ENCODE data around the gene ARVCF. TPM values are rescaled to one million over a fixed set of nuclear protein-coding genes. Genes with fewer than 3 reads are reported as not detected.

ARVCF gene
- polyA plus RNA-seq, 4 donors, result 18.0 to 31.2 (median 20.2) TPM

DNA sequence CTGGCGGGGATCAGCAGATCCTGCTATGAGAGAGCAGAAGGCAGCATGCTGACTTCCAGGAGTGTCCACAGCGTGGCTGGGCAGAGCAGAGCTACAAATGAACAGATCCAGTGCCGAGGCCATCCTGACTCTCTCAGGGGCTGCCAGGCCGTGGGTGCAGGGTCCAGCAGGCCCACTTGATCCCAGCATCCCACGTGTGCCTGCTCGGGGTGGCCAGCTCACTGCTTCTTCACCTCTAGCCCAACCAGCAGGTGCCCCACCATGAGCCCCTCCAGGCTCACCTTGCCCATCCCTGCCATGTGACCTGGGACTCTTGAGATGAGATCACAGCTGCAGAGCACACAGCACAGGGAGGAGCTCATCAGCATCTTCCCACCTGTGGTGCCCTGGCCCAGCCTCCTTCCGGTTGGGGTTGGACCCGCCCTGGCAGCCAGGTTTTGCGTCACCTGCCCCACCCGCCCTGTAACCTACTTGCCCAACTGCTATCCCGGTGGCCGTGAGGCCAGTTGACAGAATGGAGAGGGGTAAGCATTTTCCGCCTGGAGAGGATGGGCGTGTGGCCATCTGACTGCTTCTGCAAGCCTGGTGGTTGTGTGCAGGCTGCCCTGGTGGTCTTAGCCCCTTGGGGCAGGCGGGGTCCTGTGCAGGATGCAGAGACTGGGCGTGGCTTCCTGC lies 15.2 kb upstream of the ARVCF start:
- no peak for DNase-seq (ENCODE audit: low read depth in 4 of 4, low spot score in 3 of 4)

DNA sequence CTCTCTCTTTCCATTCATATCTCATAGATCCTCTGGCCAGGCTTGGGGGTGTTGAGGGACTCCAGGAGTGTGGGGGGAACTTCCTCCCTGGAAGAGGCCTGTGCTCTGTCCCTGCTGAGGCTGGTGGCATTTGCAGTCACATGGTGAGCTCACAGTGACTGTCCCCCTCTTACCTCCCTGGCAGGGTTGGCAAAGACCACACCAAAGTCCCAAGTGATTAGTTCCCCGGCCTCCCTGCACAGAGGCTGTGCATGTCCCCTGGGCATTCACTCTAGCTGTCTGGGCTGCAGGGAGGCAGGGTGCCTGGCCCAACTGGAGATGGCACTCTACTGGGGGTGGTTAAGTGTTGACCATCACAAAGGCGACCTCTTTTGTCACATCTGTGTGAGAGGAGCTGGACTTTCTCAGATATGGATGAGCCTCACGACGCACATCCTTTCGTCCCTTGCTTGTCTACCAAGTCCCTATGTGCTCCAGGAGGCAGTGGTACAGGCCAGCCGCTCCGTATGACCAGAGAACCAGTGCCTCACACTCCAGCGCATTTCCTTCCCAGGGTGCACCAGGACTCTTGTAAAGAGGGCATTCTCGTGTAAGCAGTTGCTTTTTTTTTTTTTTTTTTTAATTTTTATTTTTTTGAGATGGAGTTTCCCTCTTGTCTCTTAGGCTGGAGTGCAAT lies 13.1 kb upstream of the ARVCF start:
- no peak for DNase-seq (ENCODE audit: low read depth in 4 of 4, low spot score in 3 of 4)

DNA sequence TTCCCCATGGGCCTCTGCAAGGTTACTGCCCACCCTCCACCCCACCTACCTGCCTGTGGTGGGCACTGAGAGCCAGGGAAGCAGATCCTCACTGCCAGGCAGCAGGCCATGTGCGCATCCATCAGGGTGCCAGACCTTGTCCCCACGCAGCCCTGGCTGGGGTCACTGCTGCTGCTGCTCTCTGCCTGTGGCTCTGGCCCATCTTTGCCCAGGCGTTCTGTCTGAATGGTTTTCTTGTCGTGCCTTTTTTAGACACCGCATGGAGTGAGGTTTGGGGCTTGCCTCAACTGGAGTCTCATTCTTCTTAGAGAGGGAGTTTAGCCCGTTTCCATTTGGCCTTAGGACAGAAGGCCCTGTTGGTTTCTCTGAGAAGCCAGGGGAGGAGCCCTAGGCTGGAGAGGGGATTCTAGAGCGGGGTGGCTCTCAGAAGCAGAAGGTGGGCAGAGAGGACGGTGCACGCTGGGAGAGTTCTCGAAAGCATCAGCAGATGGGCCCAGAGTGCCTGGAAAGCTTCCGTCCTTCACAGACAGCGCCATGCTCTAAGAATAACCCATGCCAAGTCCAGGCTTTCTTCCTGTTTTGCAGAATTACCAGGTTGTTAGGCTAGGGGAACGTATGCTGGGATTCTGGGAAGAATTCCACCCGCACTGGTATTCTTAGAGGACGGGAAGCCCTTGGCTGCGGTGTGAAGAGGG lies 12.4 kb upstream of the ARVCF start:
- DNase-seq (ENCODE audit: low read depth in 4 of 4, low spot score in 3 of 4), result no peak

DNA sequence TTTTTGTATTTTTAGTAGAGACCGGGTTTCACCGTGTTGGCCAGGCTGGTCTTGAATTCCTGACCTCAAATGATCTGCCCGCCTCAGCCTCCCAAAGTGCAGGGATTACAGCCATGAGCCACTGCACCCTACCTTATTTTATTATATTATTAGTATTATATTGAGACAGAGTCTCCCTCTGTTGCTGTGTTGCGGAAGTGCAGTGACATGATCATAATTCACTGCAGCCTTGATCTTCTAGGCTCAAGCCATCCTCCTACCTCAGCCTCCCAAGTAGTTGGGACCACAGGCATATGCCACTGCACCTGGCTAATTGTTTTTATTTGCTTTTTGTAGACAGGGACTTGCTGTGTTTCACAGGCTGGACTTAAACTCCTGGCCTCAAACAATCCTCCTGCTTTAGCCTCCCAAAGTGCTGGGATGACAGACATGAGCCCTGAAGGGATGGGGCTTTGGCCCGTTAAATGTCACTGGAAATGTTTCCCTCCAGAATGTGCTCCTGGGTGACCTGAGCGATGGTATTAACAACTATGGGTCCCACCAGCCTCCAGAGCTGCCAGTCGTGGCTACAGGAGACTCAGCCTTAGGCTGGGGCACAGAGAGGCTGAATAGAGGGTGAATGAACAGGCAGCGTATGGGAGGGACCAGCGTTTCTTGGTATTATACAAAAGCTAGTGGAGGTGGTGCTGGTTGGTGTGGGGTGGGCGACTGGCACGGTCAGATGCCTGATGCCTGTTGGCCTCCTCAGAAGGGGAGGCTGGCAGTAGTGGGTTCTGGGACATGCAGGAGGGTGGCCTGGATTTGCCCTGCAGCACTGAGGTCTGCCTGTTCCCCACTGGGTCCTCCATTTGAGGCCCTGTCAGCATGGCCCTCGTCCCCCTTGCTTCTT lies 11.6 kb upstream of the ARVCF start:
- no peak for DNase-seq (ENCODE audit: low read depth in 4 of 4, low spot score in 3 of 4)

DNA sequence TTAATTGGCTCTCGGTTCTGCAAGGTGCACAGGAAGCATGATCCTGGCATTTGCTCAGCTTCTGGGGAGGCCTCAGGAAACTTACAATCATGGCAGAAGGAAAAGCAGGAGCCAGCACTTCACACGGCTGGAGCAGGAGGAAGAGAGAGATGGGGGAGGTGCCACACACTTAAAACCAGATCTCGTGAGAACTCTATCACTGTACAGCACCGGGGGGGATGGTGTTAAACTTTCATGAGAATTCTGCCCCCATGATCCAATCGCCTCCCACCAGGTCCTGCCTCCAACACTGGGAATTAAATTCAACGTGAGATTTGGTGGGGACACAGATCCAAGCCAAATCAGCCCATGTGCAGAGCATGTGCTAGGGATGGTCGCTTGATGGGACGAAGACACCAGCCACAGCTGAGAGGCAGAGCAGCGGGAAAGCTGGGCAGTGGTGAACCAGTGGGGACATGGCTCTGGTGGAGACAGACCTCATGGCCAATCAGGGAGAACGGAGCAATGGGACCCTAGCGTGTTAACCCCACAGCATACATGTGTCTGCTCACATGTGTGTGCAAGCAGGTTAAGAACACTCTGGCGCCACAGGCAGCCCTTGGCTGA lies 10.5 kb upstream of the ARVCF start:
- DNase-seq (ENCODE audit: low read depth in 4 of 4, low spot score in 3 of 4), result no peak

DNA sequence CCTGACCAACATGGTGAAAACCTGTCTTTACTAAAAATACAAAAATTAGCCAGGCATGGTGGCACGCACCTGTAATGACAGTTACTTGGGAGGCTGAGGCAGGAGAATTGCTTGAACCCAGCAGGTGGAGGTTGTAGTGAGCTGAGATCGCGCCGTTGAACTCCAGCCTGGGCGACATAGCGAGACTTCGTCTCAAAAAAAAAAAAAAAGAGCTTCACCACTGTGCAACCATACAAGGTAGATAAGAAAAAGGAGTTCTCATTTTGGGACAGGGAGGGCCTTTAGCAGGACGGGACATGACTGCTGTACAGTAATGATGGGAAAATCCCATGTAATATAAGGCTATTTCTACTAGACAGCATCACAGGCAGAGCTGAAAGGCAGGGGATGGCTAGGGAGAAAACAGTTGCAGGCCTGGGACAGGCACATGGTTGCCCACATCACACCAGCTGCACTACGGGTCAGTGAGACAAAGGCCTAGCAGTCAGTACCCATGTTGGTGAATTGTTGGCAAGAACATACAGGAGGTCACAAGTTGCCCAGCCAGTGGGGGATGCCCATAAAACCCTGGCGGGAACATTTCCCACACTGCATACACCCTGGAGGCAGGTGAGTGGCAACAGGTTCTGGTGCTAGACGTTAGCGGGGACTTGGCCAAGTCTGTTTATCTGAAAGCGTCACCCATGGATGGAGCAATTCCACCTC lies 9.7 kb upstream of the ARVCF start:
- no peak for DNase-seq (ENCODE audit: low read depth in 4 of 4, low spot score in 3 of 4)

DNA sequence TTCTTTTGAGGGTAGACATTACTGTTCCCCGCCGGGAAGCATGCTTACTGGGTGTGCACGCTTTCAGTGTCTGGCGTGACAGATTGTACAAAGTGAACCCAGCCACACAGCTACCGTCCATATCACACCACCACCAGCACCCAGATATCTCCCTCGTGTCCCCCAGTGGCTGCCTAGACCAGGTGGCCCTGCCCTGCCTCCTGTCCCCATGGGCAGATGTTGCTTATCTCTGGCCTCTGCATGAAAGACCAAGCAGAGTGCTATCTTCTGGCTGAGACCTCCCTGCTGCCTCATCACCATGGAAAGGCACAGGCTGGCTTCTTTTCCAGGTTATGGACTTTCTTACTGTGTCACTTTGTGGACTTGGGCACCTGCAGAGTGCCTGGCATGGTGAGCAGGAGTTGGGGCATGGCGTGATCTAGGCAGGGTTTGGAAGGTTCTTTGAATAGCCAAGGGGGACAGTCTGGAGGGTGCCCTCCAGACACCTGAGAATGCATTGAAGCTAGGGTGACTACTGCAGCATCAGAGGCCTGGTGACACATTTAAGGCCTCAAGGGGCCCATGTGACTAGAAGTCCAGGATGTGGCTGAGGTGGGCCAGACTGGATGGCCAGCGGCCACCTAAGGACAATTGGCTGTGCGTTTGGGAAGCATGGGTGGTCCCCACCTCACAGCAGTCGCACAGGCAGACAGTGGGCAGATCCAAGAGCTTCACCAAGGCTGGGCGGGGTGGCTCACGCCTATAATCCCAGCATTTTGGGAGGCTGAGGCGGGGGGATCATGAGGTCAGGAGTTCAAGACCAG lies 9.0 kb upstream of the ARVCF start:
- DNase-seq (ENCODE audit: low read depth in 4 of 4, low spot score in 3 of 4), result no peak

DNA sequence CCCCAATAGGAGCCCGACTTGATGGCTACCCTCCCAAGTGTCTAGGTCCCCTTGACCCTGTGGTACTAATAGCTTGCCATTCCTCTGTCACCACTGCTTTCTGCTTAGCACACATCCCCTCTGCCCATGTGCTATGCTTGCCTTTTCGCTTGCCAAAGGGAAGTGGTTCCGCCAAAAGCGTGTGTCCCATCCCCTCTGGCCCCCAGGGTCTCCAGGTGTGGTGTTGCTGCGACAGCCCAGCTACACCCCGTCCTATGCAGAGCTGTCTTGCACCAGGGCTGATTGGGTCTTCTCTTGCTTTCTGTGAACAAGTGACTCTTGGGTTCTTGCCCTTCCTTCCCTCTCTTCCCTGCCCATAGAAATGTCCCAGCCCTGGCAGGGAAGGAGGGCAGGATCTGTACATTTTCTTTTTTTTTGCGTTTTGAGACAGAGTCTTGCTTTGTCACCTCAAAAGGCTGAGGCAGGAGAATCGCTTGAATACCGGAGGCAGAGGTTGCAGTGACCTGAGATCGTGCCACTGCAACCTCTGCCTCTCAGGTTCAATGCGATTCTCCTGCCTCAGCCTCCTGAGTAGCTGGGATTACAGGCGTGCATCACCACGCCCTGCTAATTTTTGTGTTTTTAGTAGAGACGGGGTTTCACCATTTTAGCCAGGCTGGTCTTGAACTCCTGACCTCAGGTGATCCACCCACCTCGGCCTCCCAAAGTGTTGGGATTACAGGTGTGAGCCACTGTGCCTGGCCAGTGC lies 8.2 kb upstream of the ARVCF start:
- no peak for DNase-seq (ENCODE audit: low read depth in 4 of 4, low spot score in 3 of 4)

DNA sequence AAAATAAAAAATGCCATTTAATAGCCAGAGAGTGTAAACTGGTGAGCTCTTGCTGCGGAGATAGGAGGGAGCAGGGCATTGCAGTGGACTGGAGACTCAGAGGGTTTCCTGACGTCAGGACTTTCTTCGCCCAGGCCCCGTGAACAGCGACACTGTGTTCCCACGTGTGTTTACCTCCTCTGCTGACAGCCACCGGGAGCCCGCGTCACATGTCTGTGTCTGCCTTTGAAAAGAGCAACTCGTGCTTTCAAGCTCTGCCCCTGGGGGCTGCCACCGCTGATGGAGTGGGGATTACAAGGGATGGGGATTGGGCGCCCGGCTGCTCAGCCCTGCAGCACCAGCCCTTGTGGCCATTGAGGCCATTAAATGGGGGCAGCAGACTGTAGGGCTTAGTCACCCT lies 7.6 kb upstream of the ARVCF start:
- no peak for DNase-seq (ENCODE audit: low read depth in 4 of 4, low spot score in 3 of 4)

DNA sequence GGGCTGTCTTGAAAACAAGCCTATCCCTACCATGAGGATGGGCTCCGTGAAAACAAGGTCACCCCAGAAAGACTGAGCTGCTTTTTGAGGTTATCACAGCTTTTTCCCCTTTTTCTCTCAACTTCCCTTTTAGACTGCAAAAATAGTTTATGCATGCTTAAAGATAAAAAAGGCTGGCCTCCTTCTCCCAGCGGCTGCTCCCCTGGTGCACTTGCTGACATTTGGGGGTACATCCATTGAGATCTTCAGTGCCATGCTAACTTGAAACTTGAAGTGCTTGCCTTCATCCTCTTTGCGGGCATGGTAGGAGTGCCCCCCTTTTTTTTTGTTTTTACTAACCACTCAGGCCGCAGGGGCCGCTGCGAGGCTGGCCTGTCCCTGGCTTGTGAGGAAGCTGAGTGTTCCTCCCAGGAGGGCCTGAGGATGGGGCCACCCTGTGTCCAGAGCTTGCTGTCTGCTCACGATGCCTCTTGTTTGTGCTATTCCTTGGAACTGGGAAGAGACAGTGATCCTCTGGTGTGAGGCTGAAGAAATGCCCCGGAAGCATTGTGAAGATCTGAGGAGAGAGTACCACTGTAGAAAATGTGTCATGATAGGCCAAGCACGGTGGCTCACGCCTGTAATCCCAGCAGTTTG lies 6.5 kb upstream of the ARVCF start:
- no peak for DNase-seq (ENCODE audit: low read depth in 4 of 4, low spot score in 3 of 4)

DNA sequence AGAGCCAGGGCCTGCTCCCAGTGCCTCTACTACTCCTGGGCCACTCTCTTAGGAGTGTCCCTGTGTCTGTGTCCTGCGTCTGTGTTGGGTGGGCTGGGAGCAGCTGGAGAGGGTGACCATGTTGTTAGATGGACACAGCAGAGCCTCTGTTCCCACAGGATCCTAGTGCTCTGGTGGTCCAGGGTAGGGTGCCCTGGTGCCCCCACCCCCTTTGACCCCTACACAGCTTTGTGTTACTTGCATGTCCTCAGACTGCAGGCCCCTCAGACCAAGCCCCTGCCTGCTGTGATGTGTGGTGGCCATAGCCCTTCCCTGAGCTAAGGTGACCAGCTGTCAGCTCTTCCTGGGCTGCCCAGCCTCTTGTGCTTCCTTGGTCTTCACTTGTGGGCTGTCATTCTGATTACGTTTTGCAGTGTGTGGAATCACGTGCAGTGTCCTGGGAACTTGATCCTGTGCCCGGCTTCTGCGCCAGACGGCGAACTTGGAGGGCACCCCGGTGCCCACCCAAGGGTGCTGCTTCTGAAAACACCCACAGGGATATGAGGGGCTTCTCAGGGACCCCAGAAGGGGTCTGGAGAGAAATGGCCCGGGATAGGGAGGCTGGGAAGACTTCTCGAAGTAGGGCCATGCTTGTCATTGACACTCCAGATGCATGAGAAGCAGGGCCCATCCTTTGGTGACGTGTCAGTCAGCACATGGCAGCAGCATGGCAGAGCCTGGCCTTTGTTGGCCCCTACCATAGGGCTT lies 5.8 kb upstream of the ARVCF start:
- DNase-seq (ENCODE audit: low read depth in 4 of 4, low spot score in 3 of 4), result no peak

DNA sequence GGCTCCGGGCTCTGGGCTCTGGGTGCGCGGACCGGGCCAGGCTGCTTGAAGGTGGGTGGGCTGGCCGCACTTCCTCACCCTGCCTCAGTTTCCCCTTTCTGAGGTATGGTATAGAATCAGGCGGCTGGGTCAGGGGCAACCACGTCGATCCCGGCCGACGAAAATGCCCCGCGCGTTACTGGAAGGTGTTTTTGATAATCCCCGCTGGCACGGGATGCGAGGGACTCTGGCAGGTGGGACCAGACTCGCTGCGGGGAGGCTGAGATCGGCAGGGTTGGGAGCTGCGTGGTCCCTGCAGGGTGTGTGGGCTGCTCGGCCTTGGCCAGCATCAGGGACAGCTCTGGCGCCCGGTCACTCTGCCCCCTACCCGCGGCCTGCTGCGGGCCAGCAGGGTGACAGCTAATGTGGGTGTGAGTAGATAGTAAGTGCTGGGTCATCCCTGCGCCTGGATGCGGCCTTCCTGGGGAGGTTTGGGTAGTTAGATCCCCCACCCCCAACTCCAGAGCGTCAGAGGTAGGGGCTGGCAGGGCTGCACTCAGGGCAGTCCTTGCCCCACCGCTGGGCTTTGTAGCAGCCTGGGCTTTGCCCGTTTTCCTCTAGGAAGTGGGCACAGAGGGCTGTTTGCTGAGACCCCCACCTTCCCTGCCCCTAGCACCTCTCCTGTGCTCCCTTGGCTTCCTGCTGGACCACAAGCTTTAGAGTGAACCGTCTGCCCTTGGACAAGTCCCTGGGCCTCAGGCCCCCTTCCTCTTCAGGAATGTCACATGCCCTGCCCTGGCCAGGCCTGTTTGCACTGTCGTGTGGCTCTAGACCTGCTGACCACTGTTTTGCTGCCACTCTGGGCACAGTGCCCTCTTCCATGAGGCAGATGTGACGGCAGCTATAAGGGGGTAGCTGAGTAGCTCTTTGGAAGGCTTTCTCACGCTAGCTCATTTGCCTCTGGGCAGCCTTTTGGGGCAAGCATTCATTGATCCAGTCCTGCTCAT lies 4.9 kb upstream of the ARVCF start:
- DNase-seq (ENCODE audit: low read depth in 4 of 4, low spot score in 3 of 4), result no peak

DNA sequence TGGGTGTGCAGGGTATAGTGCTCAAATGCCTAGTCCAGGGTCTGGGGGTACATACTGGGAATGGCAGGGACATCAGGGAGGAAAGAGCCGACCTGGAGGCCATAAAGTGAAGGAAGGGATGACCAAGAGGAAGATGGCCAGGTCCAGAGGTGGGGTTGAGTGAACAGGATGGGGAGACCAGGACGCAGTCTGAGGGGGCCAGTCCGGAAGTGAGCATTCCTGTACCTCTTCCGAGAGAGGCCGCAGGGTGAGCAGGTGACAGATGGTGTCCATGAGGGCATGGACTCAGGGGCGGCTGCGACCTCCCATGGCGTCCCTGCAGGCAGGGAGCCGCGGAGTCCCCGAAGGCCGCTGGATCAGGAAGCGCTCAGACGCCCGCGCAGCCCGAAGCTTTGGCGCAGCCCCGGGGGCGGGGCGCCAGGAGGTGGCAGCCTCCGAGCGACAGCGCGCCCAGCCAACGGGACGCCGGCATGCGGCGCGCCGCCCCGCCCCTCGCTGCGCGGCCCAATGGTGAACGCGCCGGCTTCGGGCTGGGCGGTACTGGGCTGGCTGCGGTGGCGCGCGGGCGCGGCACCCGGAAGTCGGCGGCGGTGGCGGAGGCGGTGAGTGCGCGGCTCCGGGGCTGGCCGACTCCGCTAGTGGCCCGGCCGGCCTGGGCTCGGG lies 4.0 kb upstream of the ARVCF start, which contains the start of gene TANGO2:
TANGO2 (plus strand) TSS at position 578 of the 663 bp plus-strand sequence. CDS start 15,689 bp downstream, outside the sequence.
- DNase-seq (ENCODE audit: low read depth in 4 of 4, low spot score in 3 of 4), result peak; percentile 81 to 87 (median 82)

DNA sequence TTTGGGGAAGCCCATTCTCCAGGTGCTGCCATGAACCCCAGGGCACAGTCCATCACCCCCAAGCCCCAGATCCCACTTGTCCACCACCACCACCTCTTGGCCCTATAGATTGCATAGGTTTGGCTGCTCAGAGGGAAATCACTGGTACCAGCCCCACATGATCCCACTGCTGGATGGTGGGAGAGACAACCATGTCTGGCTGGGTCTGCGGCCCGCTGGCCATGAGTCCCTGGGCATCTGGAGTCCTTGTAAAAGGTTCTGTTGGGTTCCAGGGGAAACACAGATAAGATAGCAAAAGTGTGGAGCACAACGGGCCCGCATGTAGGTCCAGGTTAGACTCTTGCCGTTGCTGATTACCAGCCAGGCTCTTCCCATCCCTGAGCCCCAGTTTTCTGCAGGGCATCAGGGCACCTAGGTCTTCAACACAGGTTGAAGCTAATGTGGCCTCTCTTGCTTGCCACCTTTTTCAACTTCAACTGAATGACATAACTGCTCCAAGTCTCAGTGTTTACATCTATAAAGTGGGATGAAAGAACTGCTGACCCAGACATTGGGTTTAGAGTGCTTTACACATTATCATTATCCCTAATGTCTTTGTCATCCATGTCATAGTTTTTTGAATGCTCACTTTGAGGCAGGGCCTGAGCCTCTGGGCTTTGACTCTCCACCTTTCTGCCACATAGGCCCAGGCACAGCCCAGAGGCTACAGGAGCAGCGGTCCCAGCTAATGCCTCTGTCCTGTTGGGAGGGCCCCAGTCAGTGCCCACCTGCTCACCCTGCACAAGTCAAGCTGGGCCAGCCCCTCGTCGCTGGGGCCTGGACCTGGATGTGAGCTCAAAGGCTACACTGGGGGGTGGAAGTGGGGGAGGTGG lies 3.3 kb upstream of the ARVCF start:
- DNase-seq (ENCODE audit: low read depth in 4 of 4, low spot score in 3 of 4), result no peak

Measured in right renal pelvis (tissue), 4 donors.